Stomach smooth muscle (tissue), 2 donors: Measurements from ENCODE around the gene KIAA0753.

Experiments
- H3K27ac ChIP-seq: one replicate; pipeline ENCODE4 v1.7.0; 2013; ENCODE audit warnings: mild to moderate bottlenecking, low read length, inconsistent platforms
- H3K27me3 ChIP-seq, 2 donors: one replicate each; pipeline ENCODE4 v1.7.0; 2013; ENCODE audit warnings: low read length in 2 of 2; ENCODE audit not compliant: insufficient read depth in 2 of 2, control insufficient read depth in 1 of 2
- H3K36me3 ChIP-seq, 2 donors: one replicate each; pipeline ENCODE4 v1.7.0; 2013; ENCODE audit warnings: low read length in 2 of 2; ENCODE audit not compliant: control insufficient read depth in 2 of 2, insufficient read depth in 2 of 2
- H3K4me1 ChIP-seq: one replicate; pipeline ENCODE4 v1.7.0; 2013; ENCODE audit warnings: low read length; ENCODE audit not compliant: control insufficient read depth, insufficient read depth
- H3K4me3 ChIP-seq, 2 donors: one replicate each; pipeline ENCODE4 v1.7.0; 2013; ENCODE audit warnings: low read length in 2 of 2
- H3K9ac ChIP-seq, 2 donors: one replicate each; pipeline ENCODE4 v1.7.0; 2013; ENCODE audit warnings: low read length in 2 of 2, mild to moderate bottlenecking in 1 of 2
- H3K9me3 ChIP-seq, 2 donors: one replicate each; pipeline ENCODE4 v1.7.0; 2013; ENCODE audit warnings: low read length in 2 of 2; ENCODE audit not compliant: control insufficient read depth in 2 of 2
- donor health status: healthy.
- donor health status: Pancreatic carcinoma.

Gene KIAA0753

GRCh38 chr17:6534846-6535514, 105.5 kb downstream of the KIAA0753 start:
- Histone ChIP-seq H3K4me3 (no peak overlapping the region), H3K9me3 (no peaks in the 10 kb centered on the region), H3K4me1 (peaks cover 49% of the 10 kb centered on the region), H3K27ac (peak overlapping the region; percentile 53), H3K9ac (no peak overlapping the region), H3K36me3 (peaks cover 9 to 16% of the 10 kb centered on the region in 2 donors), H3K27me3 (no peaks in the 10 kb centered on the region)

- Histone ChIP-seq H3K36me3 (peaks cover 7 to 11% of the 10 kb centered on the region in 2 donors), H3K4me1 (peaks cover 51% of the 10 kb centered on the region), H3K27ac (no peak overlapping the region), H3K4me3 (no peak overlapping the region), H3K27me3 (no peaks in the 10 kb centered on the region), H3K9me3 (no peaks in the 10 kb centered on the region), H3K9ac (no peak overlapping the region)
Measured at GRCh38 chr17:6532441-6532885, 108.0 kb downstream of the KIAA0753 start.

- no peaks in the 10 kb centered on the region for H3K9me3 ChIP-seq
- no peak overlapping the region for H3K9ac ChIP-seq
- no peak overlapping the region for H3K4me3 ChIP-seq
- no peaks in the 10 kb centered on the region for H3K27me3 ChIP-seq
- peaks cover 44% of the 10 kb centered on the region for H3K4me1 ChIP-seq
- H3K36me3 ChIP-seq, result peaks cover 7 to 14% of the 10 kb centered on the region in 2 donors
- H3K27ac ChIP-seq, result no peak overlapping the region
Measured at GRCh38 chr17:6531575-6531974, 108.9 kb downstream of the KIAA0753 start.

- Histone ChIP-seq H3K4me3 (no peak overlapping the region), H3K9me3 (no peaks in the 10 kb centered on the region), H3K9ac (no peak overlapping the region), H3K4me1 (peaks cover 35% of the 10 kb centered on the region), H3K36me3 (peaks cover 7 to 17% of the 10 kb centered on the region in 2 donors), H3K27ac (peak overlapping the region; percentile 18), H3K27me3 (no peaks in the 10 kb centered on the region)
Measured at GRCh38 chr17:6530324-6530920, 110.1 kb downstream of the KIAA0753 start.

GRCh38 chr17:6528557-6528956, 112.0 kb downstream of the KIAA0753 start:
- no peak overlapping the region for H3K4me3 ChIP-seq
- no peaks in the 10 kb centered on the region for H3K27me3 ChIP-seq
- H3K9me3 ChIP-seq, result no peaks in the 10 kb centered on the region
- H3K9ac ChIP-seq, result no peak overlapping the region
- peak overlapping the region; percentile 6 for H3K27ac ChIP-seq
- H3K36me3 ChIP-seq, result peaks cover 10 to 20% of the 10 kb centered on the region in 2 donors
- peaks cover 28% of the 10 kb centered on the region for H3K4me1 ChIP-seq
